HCT116 (cell line): ENCODE data around the gene IMMT. TPM values are rescaled to one million over a fixed set of nuclear protein-coding genes. Genes with fewer than 3 reads are reported as not detected.

ENCODE experiments used
- ATAC-seq: fragments of 200-7000 bp; cut with Tn5 transposase; 2 replicates; pipeline ENCODE4 v1.9.1; 2020; ENCODE audit warnings: mild to moderate bottlenecking, moderate library complexity
- BruUV-seq: library from RNA; stranded (reverse); fragments of 400-500 nt; replicated peaks from 2 replicates; lab custom pipeline; 2021; lab: Mats Ljungman, UMichigan
- CTCF ChIA-PET: fragments of 300-600 bp; sonication (Branson Sonifier 250); formaldehyde crosslinking; loops from one replicate; lab custom pipeline; 2021; ENCODE audit warnings: antibody characterized with exemption; lab: Charles Lee
- POLR2A ChIA-PET: fragments of 300-600, 350-600 bp; sonication (Branson Sonifier 250); formaldehyde crosslinking; loops from one replicate; lab custom pipeline; 2021; ENCODE audit warnings: antibody characterized with exemption; lab: Charles Lee
- RAD21 ChIA-PET, 2 experiments: fragments of 300-600 bp; sonication (Branson Sonifier 250); formaldehyde crosslinking; loops; one replicate each; lab custom pipeline; 2023; ENCODE audit warnings: low total read pairs in 2 of 2; ENCODE audit not compliant: uncharacterized antibody in 2 of 2, unreplicated experiment in 2 of 2, low non-redundant PET in 1 of 2; lab: Charles Lee
- DNase-seq: peaks from one replicate; pipeline ENCODE4 v3.0.0-alpha.2; 2010; ENCODE audit warnings: low read depth, low spot score
- H2AFZ ChIP-seq: fragments of 200-600 bp; shearing (Covaris generic), sonication (generic); 2 replicates; pipeline ENCODE4 v1.6.1; 2017; ENCODE audit warnings: low read depth, mixed run types, mixed read lengths, antibody characterized with exemption, low read length; ENCODE audit not compliant: poor library complexity, severe bottlenecking
- H3K27ac ChIP-seq: 2 replicates; pipeline ENCODE4 v1.5.1; 2012; ENCODE audit warnings: low read depth, low read length
- H3K27me3 ChIP-seq: fragments of 200-600 bp; sonication (generic); 2 replicates; pipeline ENCODE4 v1.6.1; 2016; ENCODE audit warnings: mixed run types, low read length, mixed read lengths; ENCODE audit not compliant: insufficient read depth
- H3K36me3 ChIP-seq, 2 experiments: fragments of 200-500 bp in 1 of 2; fragments of 200-600 bp in 1 of 2; sonication (Bioruptor generic) in 1 of 2; sonication (generic) in 1 of 2; 2 replicates each; pipeline versions ENCODE4 v1.5.1 to v1.6.1; 2014 to 2016; ENCODE audit warnings: low read length in 2 of 2, inconsistent platforms in 1 of 2, mixed read lengths in 1 of 2, mixed run types in 1 of 2; ENCODE audit not compliant: insufficient read depth in 2 of 2, control insufficient read depth in 1 of 2
- H3K4me1 ChIP-seq, 2 experiments: fragments of 200-600 bp in 1 of 2; sonication (generic) in 1 of 2; 2 replicates each; pipeline versions ENCODE4 v1.5.1 to v1.6.1; 2012 to 2017; ENCODE audit warnings: low read length in 2 of 2, inconsistent platforms in 1 of 2, mild to moderate bottlenecking in 1 of 2, mixed read lengths in 1 of 2, mixed run types in 1 of 2, moderate library complexity in 1 of 2; ENCODE audit not compliant: insufficient read depth in 2 of 2, control insufficient read depth in 1 of 2
- H3K4me2 ChIP-seq: fragments of 200-600 bp; sonication (generic); 2 replicates; pipeline ENCODE4 v1.6.1; 2017; ENCODE audit warnings: mixed run types, low read length, mixed read lengths
- H3K4me3 ChIP-seq, 2 experiments: fragments of 200-600 bp in 1 of 2; sonication (generic) in 1 of 2; replicated peaks in 1 of 2; 2 replicates each; pipeline ENCODE4 v1.5.1; 2011 to 2016; ENCODE audit warnings: low read length in 2 of 2, control low read depth in 1 of 2, low read depth in 1 of 2, mild to moderate bottlenecking in 1 of 2, mixed read lengths in 1 of 2, mixed run types in 1 of 2
- H3K79me2 ChIP-seq: fragments of 200-600 bp; sonication (generic); 2 replicates; pipeline ENCODE4 v1.6.1; 2017; ENCODE audit warnings: mild to moderate bottlenecking, mixed run types, low read length, moderate library complexity, mixed read lengths; ENCODE audit not compliant: insufficient read depth
- H3K9ac ChIP-seq: fragments of 200-600 bp; sonication (generic); 2 replicates; pipeline ENCODE4 v1.6.1; 2016; ENCODE audit warnings: low read length, mixed read lengths
- H3K9me2 ChIP-seq: fragments of 200-600 bp; sonication (generic), shearing (Covaris generic); 2 replicates; pipeline ENCODE4 v1.6.1; 2017; ENCODE audit warnings: mixed run types, mild to moderate bottlenecking, moderate library complexity; ENCODE audit not compliant: insufficient read depth
- H3K9me3 ChIP-seq, 2 experiments: fragments of 200-500 bp in 1 of 2; fragments of 200-600 bp in 1 of 2; sonication (Bioruptor generic) in 1 of 2; sonication (generic) in 1 of 2; 2 replicates each; pipeline ENCODE4 v1.6.1; 2014 to 2017; ENCODE audit warnings: low read length in 2 of 2, mixed read lengths in 2 of 2, inconsistent platforms in 1 of 2, low read depth in 1 of 2, mild to moderate bottlenecking in 1 of 2, mixed run types in 1 of 2, moderate library complexity in 1 of 2; ENCODE audit not compliant: control insufficient read depth in 1 of 2, insufficient read depth in 1 of 2
- H4K20me1 ChIP-seq: fragments of 200-600 bp; sonication (generic), shearing (Covaris generic); 2 replicates; pipeline ENCODE4 v1.6.1; 2017; ENCODE audit warnings: mixed run types, mild to moderate bottlenecking, moderate library complexity; ENCODE audit not compliant: insufficient read depth
- ATF3 ChIP-seq: IDR thresholded peaks from 2 replicates; pipeline ENCODE4 v1.6.1; 2012
- CBX3 ChIP-seq: IDR thresholded peaks from 2 replicates; pipeline ENCODE4 v1.6.1; 2012; ENCODE audit warnings: low read depth
- EZH2phosphoT487 ChIP-seq: fragments of 200-600 bp; IDR thresholded peaks from 2 replicates; pipeline ENCODE4 v1.6.1; 2018; ENCODE audit warnings: antibody characterized with exemption, borderline replicate concordance
- FOSL1 ChIP-seq: IDR thresholded peaks from 2 replicates; pipeline ENCODE4 v1.6.1; 2012; ENCODE audit warnings: low read depth
- POLR2AphosphoS5 ChIP-seq: IDR thresholded peaks from 2 replicates; pipeline ENCODE4 v1.6.1; 2011; ENCODE audit warnings: mild to moderate bottlenecking, low read depth, low read length, moderate library complexity
- SRF ChIP-seq: IDR thresholded peaks from 2 replicates; pipeline ENCODE4 v1.6.1; 2012; ENCODE audit warnings: low read depth
- TCF7L2 ChIP-seq: IDR thresholded peaks from 2 replicates; pipeline ENCODE4 v1.7.0; 2011; ENCODE audit warnings: borderline replicate concordance, inconsistent platforms; ENCODE audit not compliant: insufficient read depth, insufficient read length; ENCODE audit errors: extremely low read depth
- YY1 ChIP-seq: IDR thresholded peaks from 2 replicates; pipeline ENCODE4 v1.6.1; 2011; ENCODE audit warnings: low read length, low read depth, moderate library complexity, mild to moderate bottlenecking; ENCODE audit not compliant: insufficient replicate concordance; ENCODE audit errors: extremely low read depth
- ZBTB33 ChIP-seq: IDR thresholded peaks from 2 replicates; pipeline ENCODE4 v1.6.1; 2011; ENCODE audit warnings: mild to moderate bottlenecking, low read length, moderate library complexity; ENCODE audit not compliant: insufficient replicate concordance; ENCODE audit errors: extremely low read depth
- intact Hi-C: fragments of 100-400 bp; cut with micrococcal nuclease; formaldehyde crosslinking; loops from 2 replicates; pipeline ENCODE4 v1.10.0; 2022
- total RNA-seq: library from RNA; stranded (reverse); gene quantifications from one replicate; pipeline ENCODE4 v1.2.1, GENCODE V29; 2021; ENCODE audit not compliant: unreplicated experiment

IMMT gene
- total RNA-seq, 1 experiment from 2014 or later, result 125 TPM

GRCh38 chr2:86195808-86196387 lies 636 bp upstream of the IMMT start:
- POLR2A ChIA-PET, result interaction anchor here (0.9 to 1.5 kb wide), 3 partner anchors 11 to 245 kb away, joined by 3 to 8 read pairs (median 7); partner anchors contain the start of gene KDM3A
- H3K9ac ChIP-seq, result peak overlapping the region; percentile 89
- CTCF ChIA-PET, result interaction anchor here (1.3 to 1.5 kb wide), 2 partner anchors 25 to 368 kb away, joined by 3 to 5 read pairs; no protein-coding TSS in a partner anchor
- H4K20me1 ChIP-seq, result no peaks in the 10 kb centered on the region; the same call in 1 of the 2 replicates
- no peak; the same call in 1 of the 2 replicates for ATAC-seq
- H3K4me2 ChIP-seq, result peak overlapping the region; percentile 96
- no peaks in the 10 kb centered on the region for H3K27me3 ChIP-seq
- peaks cover 15 to 37% of the 10 kb centered on the region in 2 experiments for H3K4me1 ChIP-seq
- no peaks in the 10 kb centered on the region for H3K9me3 ChIP-seq
- DNase-seq, result no peak
- H3K9me2 ChIP-seq, result no peaks in the 10 kb centered on the region
- peak overlapping the region; percentile 85 to 93 for H3K4me3 ChIP-seq
- peaks cover 59% of the 10 kb centered on the region for H3K79me2 ChIP-seq
- peaks cover 0 to 2% of the 10 kb centered on the region in 2 experiments; a peak in 1 of 4 replicates for H3K36me3 ChIP-seq
- intact Hi-C loops, result loop anchor here (5.0 kb wide), 1 partner anchor 246 kb away; the partner anchor contains the start of gene KDM3A
- H3K27ac ChIP-seq, result peak overlapping the region; percentile 97
- no peak overlapping the region for H2AFZ ChIP-seq
- RAD21 ChIA-PET, result no interaction called here
- TSS peak; percentile 61 for BruUV-seq
- TF ChIP-seq YY1, result no peak
- TF ChIP-seq ATF3, result no peak
- no peak for TF ChIP-seq EZH2phosphoT487
- no peak for TF ChIP-seq TCF7L2
- TF ChIP-seq SRF, result no peak
- no peak for TF ChIP-seq ZBTB33
- no peak for TF ChIP-seq CBX3
- TF ChIP-seq FOSL1, result no peak
- no peak for TF ChIP-seq POLR2AphosphoS5
